ENCODE data around the gene KLC4.
"Not testable (repeated sequence)": the region's sequence is repeated elsewhere in the genome, so short reads cannot be mapped to it uniquely, and the experiment has no call there.

Gene KLC4

GRCh38 chr6:43096451-43097097, 37.1 kb downstream of the KLC4 start:
- DNase-seq = no peak

GRCh38 chr6:43097098-43097489, 37.7 kb downstream of the KLC4 start:
- DNase-seq = no peak

GRCh38 chr6:43097502-43097901, 38.1 kb downstream of the KLC4 start:
- no peak for DNase-seq

- no peak for DNase-seq
Measured at GRCh38 chr6:43101497-43101896, 42.1 kb downstream of the KLC4 start.

- no peak for DNase-seq
Measured at GRCh38 chr6:43103253-43103876, 43.9 kb downstream of the KLC4 start.

- DNase-seq = no peak
Measured at GRCh38 chr6:43105538-43106222, 46.2 kb downstream of the KLC4 start.

DNA sequence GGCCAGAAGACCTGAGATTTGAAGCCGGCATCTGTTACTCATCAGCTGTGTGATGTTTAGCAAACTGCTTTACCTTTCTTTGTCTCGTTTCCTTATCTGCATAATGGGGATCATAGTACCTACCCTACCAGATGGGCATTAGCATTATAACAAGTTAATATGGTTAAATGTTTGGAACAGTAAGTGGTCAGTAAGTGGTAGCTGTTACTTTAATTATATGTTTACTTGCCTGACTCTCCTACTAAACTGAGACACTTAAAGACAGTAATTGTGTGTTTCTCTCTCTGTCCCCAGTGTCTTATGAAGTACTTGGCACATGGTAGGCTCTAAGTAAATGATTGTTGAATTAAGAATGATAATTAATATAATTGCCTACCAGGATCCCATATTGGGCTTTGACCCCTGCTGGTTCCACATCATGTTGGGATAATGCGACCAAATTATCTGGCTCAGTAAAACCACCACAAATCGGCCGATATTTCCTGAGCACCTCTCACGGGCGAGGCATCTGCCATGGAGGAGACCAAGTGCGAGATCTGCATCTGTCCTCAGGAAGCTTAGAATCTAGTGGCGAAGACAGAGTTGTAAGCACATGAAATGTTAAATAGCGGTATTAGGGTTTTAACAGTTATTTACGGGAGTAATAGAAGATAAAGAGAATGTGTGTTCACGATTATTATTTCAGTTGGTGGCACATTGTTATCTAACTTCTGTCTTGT, 48.1 kb downstream of the KLC4 start:
- DNase-seq = no peak

DNA sequence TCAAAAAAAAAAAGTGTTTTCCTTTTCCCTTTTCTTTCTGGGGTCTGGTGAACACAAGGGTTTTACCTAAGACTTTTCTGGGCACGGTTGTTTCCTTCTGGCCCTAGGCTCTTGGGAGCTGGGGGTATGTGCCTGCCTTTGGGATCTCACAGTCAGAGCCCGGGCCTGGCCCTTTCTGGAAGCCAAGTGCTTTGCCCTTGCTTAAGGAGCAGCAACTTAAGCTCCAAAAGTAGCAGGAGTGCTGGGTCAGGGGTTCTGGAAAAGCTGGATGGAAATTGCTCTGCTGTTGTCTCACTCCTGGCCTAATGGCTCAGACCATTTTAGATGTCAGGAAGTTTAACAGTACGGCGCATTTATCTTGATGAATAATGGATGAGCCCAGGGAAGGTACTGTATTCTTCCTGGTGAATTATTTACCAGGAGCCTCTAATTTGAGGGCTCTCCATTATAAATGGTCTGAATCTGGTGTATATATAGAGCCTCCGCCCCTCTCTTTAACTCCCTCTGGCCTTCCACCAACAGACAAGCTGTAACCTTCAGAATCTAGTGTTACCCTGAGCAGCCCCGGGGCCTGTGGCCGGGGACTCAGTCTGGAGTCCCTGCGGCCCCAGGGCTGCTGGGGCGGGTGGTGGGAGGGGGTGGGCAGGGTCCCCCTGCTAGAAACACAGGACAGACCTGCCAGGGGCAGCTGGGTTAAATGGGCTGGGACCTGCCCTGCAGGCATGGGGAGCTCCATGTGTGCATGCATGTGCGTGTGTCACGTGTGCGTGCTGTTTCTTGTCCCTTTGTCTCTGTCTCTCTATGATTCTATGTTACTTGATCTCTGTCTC, 54.2 kb downstream of the KLC4 start:
- no peak for DNase-seq

DNA sequence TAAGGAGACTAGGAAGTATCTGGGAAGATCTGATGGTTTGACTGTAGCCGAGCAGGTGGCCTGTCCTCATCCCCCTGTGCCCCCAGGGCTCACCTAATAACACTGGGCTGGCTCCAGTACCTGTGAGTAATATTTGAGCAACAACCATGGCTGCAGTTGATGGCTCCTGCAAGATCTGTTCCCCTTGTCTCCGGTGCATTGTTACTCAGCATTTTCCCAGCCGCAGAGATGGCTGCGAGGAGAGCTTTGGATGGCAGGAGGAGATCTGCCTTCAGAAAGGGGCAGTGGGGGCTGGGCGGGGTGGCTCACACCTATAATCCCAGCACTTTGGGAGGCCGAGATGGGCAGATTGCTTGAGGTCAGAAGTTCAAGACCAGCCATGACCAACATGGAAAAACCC, 55.9 kb downstream of the KLC4 start:
- no peak for DNase-seq

GRCh38 chr6:43117466-43117865, 58.0 kb downstream of the KLC4 start:
- not testable (repeated sequence) for DNase-seq

DNA sequence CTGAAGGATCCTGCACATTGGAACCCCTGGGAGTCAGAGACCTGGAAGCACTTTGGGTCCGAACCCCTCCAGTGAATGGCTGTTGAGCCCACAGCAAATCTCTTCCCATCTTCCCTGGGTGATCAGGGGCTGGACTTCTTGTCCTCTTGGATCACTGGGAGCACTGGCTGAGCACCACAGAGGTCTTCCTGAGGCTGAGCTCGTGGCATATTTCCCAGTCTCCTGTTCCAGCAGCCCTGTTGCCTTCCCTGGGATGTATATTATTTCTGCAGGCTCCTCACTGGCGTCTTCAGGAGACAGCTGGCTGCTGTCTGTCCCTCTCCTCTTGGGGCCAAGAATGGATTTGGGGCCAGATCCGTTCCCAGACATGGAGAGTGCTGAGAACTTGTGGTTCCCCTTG, 60.1 kb downstream of the KLC4 start:
- no peak for DNase-seq

- no peak for DNase-seq
Measured at GRCh38 chr6:43120101-43120763, 60.8 kb downstream of the KLC4 start.

DNA sequence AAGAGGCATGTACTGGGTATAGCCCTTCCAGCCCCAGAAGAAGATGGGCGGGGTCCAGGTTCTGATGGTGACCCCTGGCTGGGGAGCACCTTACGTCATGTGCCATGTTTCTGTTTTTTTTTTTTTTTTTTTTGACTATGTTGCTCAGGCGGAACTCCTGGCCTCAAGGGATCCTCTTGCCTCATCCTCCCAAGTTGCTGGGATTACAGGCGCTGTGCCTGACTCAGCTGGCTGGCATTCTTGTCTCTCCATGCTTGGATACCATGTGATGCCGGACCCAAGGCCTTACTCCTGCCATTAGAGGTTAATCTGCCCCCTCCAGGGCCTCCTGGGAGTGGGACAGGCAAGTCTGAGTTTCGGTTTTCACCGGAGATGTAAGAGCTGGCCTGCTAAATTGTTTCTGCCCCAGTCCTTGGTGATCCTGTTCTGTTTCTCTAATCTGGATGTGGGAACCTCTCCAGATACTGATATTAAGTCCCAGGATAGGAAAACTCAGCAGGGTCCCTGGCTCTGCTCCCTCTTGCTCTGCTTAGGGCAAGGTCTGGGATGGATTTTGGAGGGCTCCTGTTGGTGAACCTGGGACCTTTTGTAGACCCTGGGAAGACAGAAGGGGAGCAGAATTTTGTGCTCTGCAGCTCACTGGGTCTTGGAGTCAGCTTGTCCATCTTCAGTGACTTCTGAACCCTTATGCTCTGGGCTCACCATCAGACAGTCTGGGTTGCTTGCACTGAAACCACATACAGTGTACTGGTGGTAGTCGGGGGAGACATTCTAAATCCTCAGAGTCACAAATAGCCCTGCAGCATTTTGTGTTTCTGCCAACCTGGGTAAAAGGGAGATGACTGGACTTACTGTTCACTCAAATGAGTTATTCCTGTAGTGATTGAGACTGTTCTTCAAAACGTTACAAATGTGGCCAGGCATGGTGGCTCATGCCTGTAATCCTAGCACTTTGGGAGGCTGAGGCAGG, 61.8 kb downstream of the KLC4 start:
- no peak for DNase-seq

DNA sequence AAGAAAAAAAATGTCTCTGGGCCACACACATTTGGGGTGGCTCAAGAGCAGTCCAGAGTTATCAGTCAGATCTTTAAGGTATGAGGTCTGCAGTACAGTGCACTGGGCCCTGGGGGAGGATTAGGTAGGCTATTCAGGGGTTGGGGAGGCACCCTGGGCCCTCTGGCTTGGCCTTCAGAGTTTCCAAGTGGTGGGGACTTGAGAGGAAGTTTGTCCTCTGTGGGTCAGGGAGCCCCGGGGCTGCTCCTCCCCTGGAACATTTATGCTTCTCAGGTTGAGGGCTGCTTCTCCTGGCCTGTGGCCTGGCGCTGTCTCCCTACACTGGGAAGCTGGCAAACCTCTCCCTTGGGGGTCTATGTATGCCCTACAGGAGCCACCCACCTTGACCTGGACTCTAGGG, 62.7 kb downstream of the KLC4 start:
- DNase-seq = no peak

DNA sequence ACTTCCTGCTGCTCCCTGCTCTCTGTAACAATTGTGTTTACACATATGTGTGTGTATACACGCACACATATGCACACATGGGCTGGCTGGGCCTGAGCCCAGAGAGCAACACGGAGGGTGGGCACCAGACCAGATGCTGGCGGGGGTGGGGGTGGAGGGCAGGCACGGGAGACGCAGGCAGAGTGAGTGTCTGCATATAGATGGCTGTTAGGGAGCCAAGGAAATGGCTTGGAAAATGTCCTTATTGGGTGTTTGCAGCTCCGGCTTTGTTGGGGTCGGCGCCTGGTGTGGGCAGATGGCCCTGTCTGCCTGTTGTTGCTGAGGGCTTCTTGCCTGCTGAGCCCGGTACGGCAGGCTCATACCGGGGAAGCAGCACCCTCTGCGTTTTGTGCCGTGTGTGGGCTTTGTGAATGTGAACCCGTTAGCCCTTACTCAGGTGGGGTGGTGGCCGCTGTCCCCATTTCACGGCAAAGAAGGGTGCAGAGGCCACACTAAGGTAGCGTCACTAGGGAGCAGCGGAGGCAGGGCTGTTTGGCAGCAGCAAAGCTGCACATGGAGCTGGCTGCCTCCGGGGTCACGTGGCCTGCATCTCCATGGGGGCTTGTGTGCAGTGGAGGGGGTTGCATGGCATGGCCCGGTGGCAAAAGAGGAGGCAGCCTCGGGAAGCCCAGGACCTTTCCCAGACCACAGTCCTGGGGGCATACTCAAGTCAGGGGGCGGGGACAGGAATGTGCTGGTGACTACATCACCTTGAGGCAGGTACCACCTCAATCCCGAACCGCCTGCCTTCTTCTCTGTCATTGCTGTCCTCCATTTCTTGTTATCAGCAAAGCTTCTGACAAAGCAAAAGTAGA, 64.3 kb downstream of the KLC4 start:
- DNase-seq = no peak

GRCh38 chr6:43124481-43124880, 65.0 kb downstream of the KLC4 start:
- DNase-seq = no peak
